ENCODE results near the gene CPEB3.

DNA sequence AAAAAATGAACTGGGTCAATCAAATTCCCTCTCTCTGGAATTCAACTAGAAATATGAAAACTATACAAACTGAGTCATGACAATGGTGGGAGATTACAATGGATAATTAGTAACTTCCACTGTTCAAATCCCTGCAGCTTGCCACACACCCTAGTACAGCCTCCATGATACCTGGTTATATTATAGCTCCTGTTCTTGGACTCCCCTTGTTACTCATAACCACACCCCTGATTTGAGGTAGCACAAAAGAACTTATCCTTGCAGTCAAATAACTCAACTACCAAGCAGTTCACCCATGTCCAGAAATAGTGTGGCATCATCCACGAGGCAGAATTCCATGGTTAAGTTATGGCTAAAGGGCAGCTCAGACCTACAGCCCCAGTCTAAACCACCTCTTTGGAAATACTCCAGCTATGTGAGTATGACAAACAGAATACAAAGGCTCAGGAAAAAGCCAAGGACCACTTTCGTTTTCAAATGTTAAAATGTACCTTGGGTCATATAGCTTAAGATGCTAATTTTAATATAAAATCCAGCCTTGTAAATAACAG is 164.7 kb downstream of the CPEB3 start:
- TF ChIP-seq POLR2A (IDR thresholded peaks at IDR 0.05): no peak
- TF ChIP-seq, protein P1, sequence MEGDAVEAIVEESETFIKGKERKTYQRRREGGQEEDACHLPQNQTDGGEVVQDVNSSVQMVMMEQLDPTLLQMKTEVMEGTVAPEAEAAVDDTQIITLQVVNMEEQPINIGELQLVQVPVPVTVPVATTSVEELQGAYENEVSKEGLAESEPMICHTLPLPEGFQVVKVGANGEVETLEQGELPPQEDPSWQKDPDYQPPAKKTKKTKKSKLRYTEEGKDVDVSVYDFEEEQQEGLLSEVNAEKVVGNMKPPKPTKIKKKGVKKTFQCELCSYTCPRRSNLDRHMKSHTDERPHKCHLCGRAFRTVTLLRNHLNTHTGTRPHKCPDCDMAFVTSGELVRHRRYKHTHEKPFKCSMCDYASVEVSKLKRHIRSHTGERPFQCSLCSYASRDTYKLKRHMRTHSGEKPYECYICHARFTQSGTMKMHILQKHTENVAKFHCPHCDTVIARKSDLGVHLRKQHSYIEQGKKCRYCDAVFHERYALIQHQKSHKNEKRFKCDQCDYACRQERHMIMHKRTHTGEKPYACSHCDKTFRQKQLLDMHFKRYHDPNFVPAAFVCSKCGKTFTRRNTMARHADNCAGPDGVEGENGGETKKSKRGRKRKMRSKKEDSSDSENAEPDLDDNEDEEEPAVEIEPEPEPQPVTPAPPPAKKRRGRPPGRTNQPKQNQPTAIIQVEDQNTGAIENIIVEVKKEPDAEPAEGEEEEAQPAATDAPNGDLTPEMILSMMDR (IDR thresholded peaks at IDR 0.05): no peak

Data from body of pancreas (tissue), 4 donors.